ENCODE measurements around the gene PRKCA.
"Not testable (repeated sequence)": the region's sequence is repeated elsewhere in the genome, so short reads cannot be mapped to it uniquely, and the experiment has no call there.

Gene PRKCA

GRCh38 chr17:66301864-66302741 lies at the start of gene PRKCA:
PRKCA (plus strand) TSS chr17:66302613.
- peak; percentile 82 for DNase-seq
- in situ Hi-C loops (cut with HindIII; ENCODE audit: low pct_ligation_motif_present, low pct_unique_long_range_greater_than_20kb, low sequenced_read_pairs) = no loop called here

- in situ Hi-C loops (cut with HindIII; ENCODE audit: low pct_ligation_motif_present, low pct_unique_long_range_greater_than_20kb, low sequenced_read_pairs); DNase-seq: not testable (repeated sequence)
Observed at GRCh38 chr17:66253458-66253857, 49.0 kb upstream of the PRKCA start.

GRCh38 chr17:66255112-66255511 lies 47.3 kb upstream of the PRKCA start:
- in situ Hi-C loops (cut with HindIII; ENCODE audit: low pct_ligation_motif_present, low pct_unique_long_range_greater_than_20kb, low sequenced_read_pairs) = no loop called here
- peak; percentile 86 for DNase-seq

GRCh38 chr17:66255527-66255971 lies 46.9 kb upstream of the PRKCA start:
- in situ Hi-C loops (cut with HindIII; ENCODE audit: low pct_ligation_motif_present, low pct_unique_long_range_greater_than_20kb, low sequenced_read_pairs) = no loop called here
- no peak for DNase-seq

- in situ Hi-C loops (cut with HindIII; ENCODE audit: low pct_ligation_motif_present, low pct_unique_long_range_greater_than_20kb, low sequenced_read_pairs) = no loop called here
Observed at GRCh38 chr17:66260275-66260674, 42.1 kb upstream of the PRKCA start.

DNA sequence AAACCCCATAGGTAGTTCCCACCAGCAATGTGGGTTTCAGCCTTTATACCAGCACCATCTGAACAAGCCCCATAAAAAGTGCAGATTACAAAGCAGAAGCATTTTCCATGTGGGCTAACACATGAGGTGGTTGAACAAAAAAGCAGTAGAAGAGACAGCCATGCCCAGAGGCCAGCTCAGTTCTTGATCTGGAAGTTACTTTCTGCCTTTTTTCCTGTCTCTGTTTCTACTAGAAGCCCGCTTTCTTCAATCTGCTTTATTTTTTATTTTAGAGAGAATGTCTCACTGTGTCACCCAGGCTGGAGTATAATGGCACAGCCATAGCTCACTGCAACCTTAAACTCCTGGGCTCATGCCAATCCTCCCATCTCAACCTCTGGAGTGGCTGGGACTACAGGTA lies 41.7 kb upstream of the PRKCA start:
- DNase-seq = no peak
- in situ Hi-C loops (cut with HindIII; ENCODE audit: low pct_ligation_motif_present, low pct_unique_long_range_greater_than_20kb, low sequenced_read_pairs) = no loop called here

More at GRCh38 chr17:66260275-66260674, 42.1 kb upstream of the PRKCA start:
- no peak for DNase-seq

DNA sequence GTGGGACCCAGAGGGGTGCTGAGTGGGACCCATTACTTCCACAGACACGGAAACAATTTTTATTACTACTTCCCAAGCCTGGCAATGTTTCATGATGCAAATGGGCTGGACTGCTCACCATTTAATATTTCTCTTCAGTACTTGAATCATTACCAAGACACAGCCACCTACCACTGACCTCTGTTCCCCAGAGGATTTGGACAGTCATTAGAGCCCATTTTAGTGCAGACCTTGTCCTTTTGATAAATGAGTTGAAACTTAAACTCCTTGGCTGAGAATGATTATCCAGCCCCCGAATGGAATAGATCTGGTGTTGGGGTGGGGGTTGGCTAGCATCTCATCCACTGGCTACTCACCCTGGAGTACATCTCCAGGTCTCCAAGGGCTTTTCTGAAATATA lies 39.6 kb upstream of the PRKCA start:
- no peak for DNase-seq
- in situ Hi-C loops (cut with HindIII; ENCODE audit: low pct_ligation_motif_present, low pct_unique_long_range_greater_than_20kb, low sequenced_read_pairs) = no loop called here

- DNase-seq = no peak
- in situ Hi-C loops (cut with HindIII; ENCODE audit: low pct_ligation_motif_present, low pct_unique_long_range_greater_than_20kb, low sequenced_read_pairs) = no loop called here
Observed at GRCh38 chr17:66264696-66265095, 37.7 kb upstream of the PRKCA start.

- peak; percentile 72 for DNase-seq
- in situ Hi-C loops (cut with HindIII; ENCODE audit: low pct_ligation_motif_present, low pct_unique_long_range_greater_than_20kb, low sequenced_read_pairs) = no loop called here
Observed at GRCh38 chr17:66268247-66268927, 34.0 kb upstream of the PRKCA start.

- DNase-seq = no peak
- in situ Hi-C loops (cut with HindIII; ENCODE audit: low pct_ligation_motif_present, low pct_unique_long_range_greater_than_20kb, low sequenced_read_pairs) = no loop called here
Observed at GRCh38 chr17:66270106-66270505, 32.3 kb upstream of the PRKCA start.

- no peak for DNase-seq
- in situ Hi-C loops (cut with HindIII; ENCODE audit: low pct_ligation_motif_present, low pct_unique_long_range_greater_than_20kb, low sequenced_read_pairs) = no loop called here
Observed at GRCh38 chr17:66271512-66271911, 30.9 kb upstream of the PRKCA start.

DNA sequence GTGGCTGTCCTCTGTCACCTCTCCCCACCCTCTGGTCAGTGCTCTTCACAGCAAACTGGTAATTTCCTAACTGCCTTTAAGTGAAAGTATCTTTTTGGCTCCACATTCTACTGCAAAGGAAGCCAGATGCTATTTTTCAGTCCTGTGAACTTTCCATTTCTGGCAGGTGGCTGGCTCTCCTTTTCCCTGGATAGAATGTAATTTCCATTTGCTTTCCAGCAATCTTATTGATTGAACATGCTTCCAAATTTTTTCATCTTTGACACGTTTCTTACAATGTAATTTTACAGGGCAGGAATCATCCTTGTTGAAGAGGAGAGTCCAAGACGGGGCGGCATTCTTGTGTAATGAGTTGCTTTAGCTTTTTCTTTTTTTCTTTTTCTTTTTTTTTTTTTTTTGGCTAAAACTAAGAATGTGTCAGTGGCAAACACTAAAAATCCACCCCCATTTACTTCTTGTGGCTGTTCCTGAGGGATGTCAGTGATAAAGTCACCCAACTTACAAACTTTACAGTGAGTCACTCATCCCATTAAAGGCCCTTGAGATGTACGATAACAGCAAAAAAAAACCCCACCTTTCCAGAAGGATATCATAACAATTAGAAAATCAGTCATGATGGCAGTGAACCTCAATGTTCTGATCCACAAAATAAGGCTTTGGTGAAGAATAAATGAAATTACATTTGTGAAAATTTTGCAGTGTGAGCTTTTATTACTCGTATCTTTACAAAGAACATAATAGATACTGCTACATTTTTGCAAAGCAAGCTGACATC lies 29.4 kb upstream of the PRKCA start:
- in situ Hi-C loops (cut with HindIII; ENCODE audit: low pct_ligation_motif_present, low pct_unique_long_range_greater_than_20kb, low sequenced_read_pairs) = no loop called here
- peak; percentile 85 for DNase-seq

DNA sequence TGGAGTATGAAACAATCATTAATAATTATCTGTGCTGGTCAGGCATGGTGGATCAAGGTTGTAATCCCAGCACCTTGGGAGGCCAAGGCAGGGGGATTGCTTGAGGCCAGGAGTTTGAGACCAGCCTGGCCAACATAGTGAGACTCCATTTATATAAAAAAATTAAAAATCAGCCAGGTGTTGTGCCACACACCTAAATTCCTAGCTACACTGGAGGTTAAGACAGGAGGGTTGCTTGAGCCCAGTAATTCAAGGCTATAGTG lies 28.9 kb upstream of the PRKCA start:
- no peak for DNase-seq
- in situ Hi-C loops (cut with HindIII; ENCODE audit: low pct_ligation_motif_present, low pct_unique_long_range_greater_than_20kb, low sequenced_read_pairs) = no loop called here

- in situ Hi-C loops (cut with HindIII; ENCODE audit: low pct_ligation_motif_present, low pct_unique_long_range_greater_than_20kb, low sequenced_read_pairs) = no loop called here
- DNase-seq = peak; percentile 99
Observed at GRCh38 chr17:66275651-66276050, 26.8 kb upstream of the PRKCA start.

DNA sequence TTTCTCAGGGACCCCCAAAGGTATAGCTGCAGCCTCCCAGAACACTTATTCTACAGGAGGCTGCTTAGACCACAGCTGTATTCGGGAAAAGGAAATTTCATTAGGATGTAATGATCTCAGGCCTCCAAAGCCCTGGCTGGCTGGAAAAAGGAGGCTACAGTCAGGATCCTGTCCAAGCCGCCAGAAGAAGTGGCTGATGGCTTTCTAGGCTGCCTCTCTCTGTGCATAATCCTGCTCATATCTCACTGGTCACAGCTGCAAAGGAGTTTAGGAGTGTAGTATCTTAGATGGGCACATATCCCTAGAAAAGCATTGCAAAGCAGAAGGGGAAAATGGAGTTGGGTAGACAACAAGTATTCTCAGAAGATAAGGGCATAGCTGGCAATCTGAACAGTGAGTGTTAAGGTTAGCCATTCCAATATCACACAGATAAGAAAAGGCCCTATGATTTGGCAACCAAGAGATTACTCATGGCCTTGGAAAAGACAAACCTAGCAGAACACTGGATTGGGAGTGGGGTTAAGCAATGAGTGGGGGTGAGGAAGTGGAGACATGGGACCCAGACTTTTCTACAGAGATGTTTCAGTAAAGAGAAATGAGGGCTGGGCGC lies 26.0 kb upstream of the PRKCA start:
- in situ Hi-C loops (cut with HindIII; ENCODE audit: low pct_ligation_motif_present, low pct_unique_long_range_greater_than_20kb, low sequenced_read_pairs) = no loop called here
- DNase-seq = peak; percentile 15

- in situ Hi-C loops (cut with HindIII; ENCODE audit: low pct_ligation_motif_present, low pct_unique_long_range_greater_than_20kb, low sequenced_read_pairs) = no loop called here
- DNase-seq = no peak
Observed at GRCh38 chr17:66277191-66277590, 25.2 kb upstream of the PRKCA start.

DNA sequence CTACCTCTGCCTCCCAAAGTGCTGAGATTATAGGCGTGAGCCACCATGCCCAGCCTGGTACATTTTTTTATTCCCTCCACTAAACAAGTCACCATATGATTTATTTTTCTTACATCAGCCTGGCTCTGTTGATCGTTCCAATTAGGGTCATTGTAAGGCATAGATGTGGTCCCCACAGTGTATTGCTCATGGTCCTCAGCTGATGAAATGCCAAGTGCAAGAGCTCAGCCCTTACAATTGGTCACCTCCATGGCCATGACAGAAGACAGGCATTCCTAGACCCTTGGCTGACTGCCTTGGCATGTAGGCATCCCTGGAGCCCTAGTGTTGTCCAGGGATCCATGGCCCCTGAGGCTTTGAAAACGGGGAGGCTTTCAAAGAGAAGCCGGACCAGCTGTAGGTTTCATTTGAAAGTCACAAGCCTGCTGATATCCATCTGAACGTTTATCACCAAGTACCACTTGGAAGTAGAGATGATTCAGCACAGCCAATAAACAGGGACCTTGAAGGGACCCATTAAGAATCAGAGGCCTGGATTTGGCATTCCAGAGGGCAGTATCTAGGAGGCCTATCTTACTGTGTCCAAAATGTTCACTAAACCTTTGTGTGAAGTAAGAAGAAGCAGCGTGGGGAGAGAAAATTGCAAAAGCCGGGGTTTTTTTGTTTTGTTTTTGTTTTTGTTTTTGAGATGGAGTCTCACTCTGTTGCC lies 20.6 kb upstream of the PRKCA start:
- DNase-seq = no peak
- in situ Hi-C loops (cut with HindIII; ENCODE audit: low pct_ligation_motif_present, low pct_unique_long_range_greater_than_20kb, low sequenced_read_pairs) = no loop called here

DNA sequence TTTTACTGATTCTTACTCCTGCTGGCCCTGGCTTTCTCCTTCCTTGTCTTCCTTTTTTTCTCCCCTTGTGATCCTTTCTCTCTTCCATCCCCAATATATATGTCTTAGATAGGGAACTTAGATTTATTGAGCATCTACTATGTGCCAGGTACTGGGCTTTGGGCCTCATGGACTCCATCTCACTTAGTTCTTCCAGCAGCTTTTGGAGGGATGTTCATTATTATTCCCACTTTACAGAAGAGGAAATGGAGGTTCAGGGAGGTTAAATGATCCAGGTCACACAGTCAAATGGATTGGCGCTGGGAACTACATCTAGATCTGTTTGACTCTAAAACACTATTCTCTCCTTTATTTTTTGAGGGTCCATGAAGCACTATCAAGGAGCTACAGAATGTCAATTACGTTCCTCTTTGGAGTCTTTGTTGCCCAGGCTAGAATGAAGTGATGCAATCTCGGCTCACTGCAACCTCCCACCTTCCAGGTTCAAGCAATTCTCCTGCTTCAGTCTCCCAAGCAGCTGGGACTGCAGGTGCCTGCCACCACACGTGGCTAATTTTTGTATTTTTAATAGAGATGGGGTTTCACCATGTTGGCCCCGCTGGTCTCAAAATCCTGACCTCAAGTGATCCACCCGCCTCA lies 19.0 kb upstream of the PRKCA start:
- in situ Hi-C loops (cut with HindIII; ENCODE audit: low pct_ligation_motif_present, low pct_unique_long_range_greater_than_20kb, low sequenced_read_pairs) = no loop called here

More for the DNA sequence above, 19.0 kb upstream of the PRKCA start:
- no peak for DNase-seq

Measured in ACHN (cell line).